ENCODE measurements around the gene FAM13B. TPM values are rescaled to one million over a fixed set of nuclear protein-coding genes. Genes with fewer than 3 reads are reported as not detected.
"Not testable (repeated sequence)": the region's sequence is repeated elsewhere in the genome, so short reads cannot be mapped to it uniquely, and the experiment has no call there.

Gene FAM13B
- polyA plus RNA-seq, 3 donors = 48.3 to 55.1 (median 54.0) TPM

DNA sequence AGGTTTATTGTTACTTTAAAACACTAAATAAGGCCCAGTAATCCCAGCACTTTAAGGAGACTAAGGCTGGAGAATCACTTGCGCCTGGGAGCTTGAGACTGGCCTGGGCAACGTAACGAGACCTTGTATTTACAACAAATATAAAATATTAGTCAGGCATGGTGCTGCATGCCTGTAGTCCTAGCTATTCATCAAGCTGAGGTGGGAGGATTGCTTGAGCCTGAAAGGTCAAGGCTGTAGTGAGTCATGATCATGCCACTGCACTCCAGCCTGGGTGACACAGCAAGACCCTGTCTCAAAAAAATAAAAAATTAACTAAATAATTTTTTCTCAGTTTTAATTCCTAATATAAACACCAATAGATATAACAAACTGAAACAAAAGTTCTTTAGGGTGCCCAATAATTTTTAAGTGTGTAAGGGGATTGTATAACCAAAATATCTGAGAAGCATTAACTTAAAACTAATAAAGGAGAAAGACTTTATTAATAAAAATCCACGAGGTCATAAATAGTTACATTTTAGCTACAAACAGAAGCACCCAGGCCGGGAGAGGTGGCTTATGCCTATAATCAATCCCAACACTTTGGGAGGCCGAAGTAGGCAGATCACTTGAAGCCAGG lies 32.7 kb downstream of the FAM13B start:
- DNase-seq (ENCODE audit: extremely low read depth in 1 of 11, low read depth in 9 of 11, low spot score in 4 of 11) = no peak

DNA sequence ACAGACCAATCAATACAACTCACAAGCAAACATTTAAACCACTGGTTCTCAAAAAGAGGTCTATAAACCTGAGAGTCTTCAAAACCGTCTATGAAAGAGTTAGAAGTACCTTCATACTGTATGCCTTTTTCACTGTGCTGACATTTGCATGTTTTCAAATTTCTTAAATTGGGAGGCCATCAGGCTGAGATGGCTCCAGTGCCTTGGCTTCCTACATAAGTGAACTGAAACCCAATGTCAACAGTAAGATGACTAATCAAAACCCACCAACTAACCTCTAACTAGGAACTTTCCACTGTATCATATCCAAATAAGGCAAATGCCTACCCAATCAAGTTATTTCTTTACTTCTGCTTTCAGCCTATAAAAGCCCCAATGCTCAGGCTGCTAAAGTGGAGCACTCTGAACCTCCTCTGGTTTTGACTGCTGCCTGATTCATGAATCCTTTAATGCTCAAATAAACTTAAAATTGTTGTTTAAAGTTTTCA lies 35.1 kb downstream of the FAM13B start:
- no peak for DNase-seq (ENCODE audit: extremely low read depth in 1 of 11, low read depth in 9 of 11, low spot score in 4 of 11)

GRCh38 chr5:137995749-137996128 lies 37.1 kb downstream of the FAM13B start:
- no peak for DNase-seq (ENCODE audit: extremely low read depth in 1 of 11, low read depth in 9 of 11, low spot score in 4 of 11)

DNA sequence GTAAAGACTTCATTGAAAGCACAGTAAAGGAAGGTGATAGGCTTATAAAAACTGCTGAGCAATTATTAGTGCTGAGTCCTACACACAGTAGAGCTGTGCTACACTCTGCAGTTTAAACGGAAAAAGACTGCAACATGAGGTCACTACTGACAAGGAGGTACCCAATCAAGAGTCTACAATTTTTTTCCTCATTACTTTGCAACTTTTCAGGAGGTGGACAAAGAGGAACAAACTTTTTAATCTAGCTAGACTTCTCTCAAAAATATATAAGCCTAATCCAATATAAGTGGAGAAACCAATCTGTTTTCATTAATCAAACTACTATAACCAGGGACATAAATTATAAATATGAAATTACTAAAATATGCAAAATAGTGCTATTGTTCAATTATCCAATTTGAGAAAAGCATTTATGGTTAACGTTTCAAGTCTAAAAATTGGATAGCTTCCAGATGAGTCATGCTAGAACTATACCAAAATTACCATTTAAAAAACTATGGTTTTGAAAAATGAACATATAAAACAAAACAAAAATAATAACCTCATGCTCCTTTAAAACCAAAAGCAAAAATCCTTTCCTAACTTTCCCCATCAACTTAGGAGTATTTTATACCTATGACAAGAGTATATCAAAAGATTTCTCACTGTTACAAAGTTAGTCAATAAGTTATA lies 37.7 kb downstream of the FAM13B start:
- peak in 1 of 11 donors; percentile 3 for DNase-seq (ENCODE audit: extremely low read depth in 1 of 11, low read depth in 9 of 11, low spot score in 4 of 11)

DNA sequence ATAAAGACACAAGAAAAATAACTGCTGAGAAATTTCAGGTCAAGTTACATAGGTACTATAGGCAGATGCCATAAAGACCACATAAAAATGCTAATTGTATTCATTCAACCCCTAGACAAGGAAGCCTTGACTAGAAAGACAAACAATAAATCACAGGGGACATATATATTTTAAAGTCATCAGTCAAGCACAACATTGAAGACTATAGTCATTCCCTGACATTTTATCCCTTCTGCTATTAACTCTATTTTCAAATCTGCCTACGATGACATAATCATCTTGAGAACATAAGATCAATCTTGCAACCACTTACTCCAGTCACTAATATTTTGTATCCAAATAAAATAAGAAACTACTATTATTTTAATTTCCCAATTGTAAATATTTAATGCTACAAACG lies 38.3 kb downstream of the FAM13B start:
- DNase-seq (ENCODE audit: extremely low read depth in 1 of 11, low read depth in 9 of 11, low spot score in 4 of 11) = no peak

DNA sequence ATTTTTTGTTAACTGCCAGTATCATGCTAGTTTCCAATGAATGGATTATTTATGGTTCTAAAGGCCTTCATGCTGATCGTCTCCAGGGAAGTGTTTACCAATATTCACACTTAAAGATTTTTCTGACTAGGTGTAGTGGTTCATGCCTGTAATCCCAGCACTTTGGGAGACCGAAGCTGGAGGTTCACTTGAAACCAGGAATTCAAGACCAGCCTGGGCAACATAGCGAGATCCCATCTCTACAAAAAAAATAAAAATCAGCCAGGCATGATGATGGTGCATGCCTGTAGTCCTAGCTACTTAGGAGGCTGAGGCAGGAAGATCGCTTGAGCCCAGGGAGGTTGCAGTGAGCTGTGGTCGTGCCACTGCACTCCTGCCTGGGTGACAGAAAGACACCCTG lies 43.5 kb downstream of the FAM13B start:
- no peak for DNase-seq (ENCODE audit: extremely low read depth in 1 of 11, low read depth in 9 of 11, low spot score in 4 of 11)

GRCh38 chr5:137975208-137975607 lies 57.7 kb downstream of the FAM13B start:
- DNase-seq (ENCODE audit: extremely low read depth in 1 of 11, low read depth in 9 of 11, low spot score in 4 of 11) = no peak

GRCh38 chr5:137970384-137970783 lies 62.5 kb downstream of the FAM13B start:
- not testable (repeated sequence) for DNase-seq (ENCODE audit: extremely low read depth in 1 of 11, low read depth in 9 of 11, low spot score in 4 of 11)

- DNase-seq (ENCODE audit: extremely low read depth in 1 of 11, low read depth in 9 of 11, low spot score in 4 of 11) = no peak
These were observed 72.1 kb downstream of the FAM13B start for GRCh38 chr5:137960819-137961218.

DNA sequence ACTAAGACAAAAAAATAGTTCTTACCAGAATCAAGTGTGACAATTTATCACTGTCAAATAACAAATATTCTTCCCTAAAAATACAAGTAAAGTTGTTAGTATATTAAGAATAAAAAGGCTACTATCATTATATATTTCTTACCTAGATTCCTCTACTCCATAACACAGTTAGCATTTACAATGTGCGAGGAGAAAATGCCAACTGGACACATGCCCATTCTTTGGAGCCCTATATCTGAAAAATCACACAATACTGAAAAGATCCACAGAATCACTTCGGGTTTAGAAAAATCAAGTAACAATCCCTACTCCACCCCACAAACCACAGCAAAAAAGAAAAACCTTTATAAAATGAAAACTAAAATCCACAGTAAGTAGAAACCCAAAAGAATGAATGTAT lies 72.7 kb downstream of the FAM13B start:
- no peak for DNase-seq (ENCODE audit: extremely low read depth in 1 of 11, low read depth in 9 of 11, low spot score in 4 of 11)

DNA sequence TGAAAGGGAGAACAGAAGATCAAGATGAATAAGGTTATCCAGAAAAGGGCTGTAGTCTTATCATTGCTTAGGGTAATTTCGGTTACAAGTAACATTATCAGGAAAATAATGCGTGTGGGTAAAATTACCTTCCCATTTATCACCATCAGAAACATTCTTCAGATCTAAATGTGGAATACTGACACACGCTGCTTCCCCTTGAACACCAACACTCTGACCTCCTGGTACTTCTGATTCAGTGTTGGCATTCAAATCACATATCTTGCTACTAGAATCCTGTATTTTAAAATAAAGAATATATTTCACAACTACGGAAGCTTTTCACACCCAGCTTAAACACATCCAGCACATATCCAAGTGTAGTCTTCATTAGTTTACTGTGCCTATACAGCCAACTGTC lies 73.4 kb downstream of the FAM13B start:
- DNase-seq (ENCODE audit: extremely low read depth in 1 of 11, low read depth in 9 of 11, low spot score in 4 of 11) = no peak

GRCh38 chr5:137957948-137958347 lies 74.9 kb downstream of the FAM13B start:
- DNase-seq (ENCODE audit: extremely low read depth in 1 of 11, low read depth in 9 of 11, low spot score in 4 of 11) = no peak

- DNase-seq (ENCODE audit: extremely low read depth in 1 of 11, low read depth in 9 of 11, low spot score in 4 of 11) = no peak
These were observed 78.6 kb downstream of the FAM13B start for GRCh38 chr5:137954131-137954879.

DNA sequence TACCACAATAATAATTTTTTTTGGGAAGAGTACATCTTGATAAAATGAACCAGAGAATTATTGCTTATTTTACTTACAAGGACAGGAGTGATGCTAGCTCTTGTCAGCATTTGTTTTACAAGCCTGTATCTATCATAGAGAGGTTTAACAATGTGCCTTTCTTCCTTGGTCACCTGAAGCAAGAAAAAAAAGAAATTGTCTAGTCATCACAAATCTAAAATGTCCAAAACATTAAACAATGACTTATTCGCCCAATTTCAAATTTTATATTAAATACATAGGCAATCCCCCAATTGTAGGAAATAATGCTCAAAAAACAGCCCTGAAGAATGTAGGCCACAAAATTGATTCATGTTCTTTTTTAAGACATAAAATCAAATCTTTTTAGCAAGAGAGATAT lies 87.1 kb downstream of the FAM13B start:
- no peak for DNase-seq (ENCODE audit: extremely low read depth in 1 of 11, low read depth in 9 of 11, low spot score in 4 of 11)

- DNase-seq (ENCODE audit: extremely low read depth in 1 of 11, low read depth in 9 of 11, low spot score in 4 of 11) = not testable (repeated sequence)
These were observed 88.6 kb downstream of the FAM13B start for GRCh38 chr5:137944280-137944679.

DNA sequence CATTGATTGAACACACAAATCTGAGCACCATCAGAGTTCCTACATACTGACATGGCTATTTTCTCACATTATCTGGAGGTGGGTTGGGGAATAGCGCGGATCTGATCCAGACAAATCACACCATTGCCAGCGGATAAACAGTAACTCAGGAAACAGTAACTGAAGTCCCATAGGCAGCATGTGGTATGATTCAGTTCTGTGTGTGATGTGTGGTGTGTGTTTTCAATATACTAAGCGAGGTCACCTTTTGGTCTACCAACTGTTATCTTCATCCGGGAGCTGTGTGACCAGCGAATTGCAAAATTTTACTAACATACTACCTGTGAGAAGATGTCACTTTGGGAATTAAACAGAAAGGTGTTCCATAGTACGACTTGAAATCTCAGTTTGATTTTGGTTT lies 93.5 kb downstream of the FAM13B start:
- no peak for DNase-seq (ENCODE audit: extremely low read depth in 1 of 11, low read depth in 9 of 11, low spot score in 4 of 11)

GRCh38 chr5:137938751-137939143 lies 94.1 kb downstream of the FAM13B start:
- no peak for DNase-seq (ENCODE audit: extremely low read depth in 1 of 11, low read depth in 9 of 11, low spot score in 4 of 11)

GRCh38 chr5:137937994-137938750 lies 94.7 kb downstream of the FAM13B start:
- no peak for DNase-seq (ENCODE audit: extremely low read depth in 1 of 11, low read depth in 9 of 11, low spot score in 4 of 11)

- no peak for DNase-seq (ENCODE audit: extremely low read depth in 1 of 11, low read depth in 9 of 11, low spot score in 4 of 11)
These were observed 97.2 kb downstream of the FAM13B start for GRCh38 chr5:137935694-137936093.

DNA sequence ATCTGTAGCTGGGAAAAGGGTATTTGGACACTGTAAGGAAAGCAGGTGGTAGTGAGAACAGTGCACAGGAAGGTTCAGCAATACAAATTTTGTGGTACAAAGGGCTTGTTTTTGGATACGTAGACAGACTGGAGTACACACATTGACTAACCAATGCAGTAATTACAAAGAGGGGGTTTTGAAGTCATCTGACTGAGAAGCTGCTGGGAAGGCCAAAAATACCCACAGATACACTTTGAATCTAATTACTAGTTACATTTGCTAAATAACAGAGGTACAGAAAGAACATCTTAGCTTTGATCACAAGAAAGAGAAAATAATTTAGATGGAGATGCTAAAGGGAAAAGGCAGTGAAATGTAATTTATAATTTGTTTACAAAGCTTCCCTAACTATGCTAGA lies 97.7 kb downstream of the FAM13B start:
- no peak for DNase-seq (ENCODE audit: extremely low read depth in 1 of 11, low read depth in 9 of 11, low spot score in 4 of 11)
